Adrenal gland (tissue), 12 donors: ENCODE measurements around the gene FHIT. TPM values are rescaled to one million over a fixed set of nuclear protein-coding genes. Genes with fewer than 3 reads are reported as not detected.
A peak's percentile ranks its signal among the peaks of the same experiment; 100 is the strongest.

Experiments used
- DNase-seq, 7 donors: peaks; one replicate each; pipeline ENCODE4 v3.0.0-alpha.2; 2019 to 2020
- H3K27ac ChIP-seq, 5 donors: fragments of 200-600 bp; sonication (generic) in 4 of 5; 1 replicate in 3 of 5; 2 replicates in 2 of 5; pipeline versions ENCODE4 v1.5.1 to v1.8.0; 2016 to 2020; ENCODE audit warnings: mild to moderate bottlenecking in 1 of 5
- H3K27me3 ChIP-seq: fragments of 200-600 bp; 2 replicates; pipeline ENCODE4 v1.8.0; 2021
- H3K36me3 ChIP-seq, 2 donors: fragments of 200-600 bp; replicated peaks in 1 of 2; 1 replicate in 1 of 2; 2 replicates in 1 of 2; pipeline versions ENCODE4 v1.5.1 to v1.8.0; 2018 to 2022
- H3K4me1 ChIP-seq, 2 donors: fragments of 200-600 bp; replicated peaks in 1 of 2; 1 replicate in 1 of 2; 2 replicates in 1 of 2; pipeline versions ENCODE4 v1.5.1 to v1.8.0; 2018 to 2021
- H3K4me3 ChIP-seq, 4 donors: fragments of 200-600 bp; sonication (generic) in 3 of 4; one replicate each; pipeline ENCODE4 v1.5.1; 2016 to 2018
- H3K9me3 ChIP-seq, 3 donors: fragments of 200-600 bp; sonication (generic) in 1 of 3; replicated peaks in 1 of 3; 1 replicate in 2 of 3; 2 replicates in 1 of 3; pipeline versions ENCODE4 v1.5.1 to v1.8.0; 2016 to 2021
- POLR2A ChIP-seq, 2 donors: fragments of 450-650 bp; IDR thresholded peaks; one replicate each; pipeline ENCODE4 v1.6.1; 2017; ENCODE audit warnings: antibody characterized with exemption in 2 of 2, mild to moderate bottlenecking in 2 of 2, moderate library complexity in 1 of 2
- WGBS, 4 donors: extraction: QIAGEN DNeasy Blood & Tissue Kit in 2 of 4; methylation state at CpG; one replicate each; pipeline versions ENCODE4 v1.1.5 to v1.1.7; 2013 to 2017; 5-methylcytosine and 5-hydroxymethylcytosine counted together
- intact Hi-C, 2 donors: fragments of 100-400 bp; cut with DNase I; formaldehyde crosslinking; loops; one replicate each; pipeline versions ENCODE4 v1.14.1 to v1.15.0; 2022 to 2023
- polyA plus RNA-seq, 3 donors: library from polyadenylated mRNA; stranded (reverse); fragments of 200-250 nt in 2 of 3; fragments of 350-450 nt in 1 of 3; fragmentation: Illumina TruSeq in 1 of 3; extraction: RNeasy Lipid Tissue Mini Kit (QIAGEN cat#74804) in 1 of 3; gene quantifications; one replicate each; pipeline ENCODE4 v1.2.3, GENCODE V29; 2013 to 2014
- total RNA-seq, 9 donors: library from RNA; depleted of rRNA in 4 of 9; stranded (reverse); fragments of >200 nt in 4 of 9; fragments of 120-200 nt in 1 of 9; fragmentation: NEBNext Ultra II Directional in 1 of 9; extraction: Animal tissue kit (Norgen Biotek cat#: 25700) in 1 of 9; gene quantifications; one replicate each; pipeline versions ENCODE4 v1.1.0 to v1.2.4, GENCODE V29; 2013 to 2023
- TF ChIP-seq, protein P1 (sequence below), 6 experiments: fragments of 450-650 bp in 4 of 6; fragments of 200-600 bp in 2 of 6; sonication (generic) in 1 of 6; IDR thresholded peaks; 1 replicate in 5 of 6; 2 replicates in 1 of 6; pipeline versions ENCODE4 v1.5.1 to v1.8.0; 2016 to 2021; ENCODE audit warnings: antibody characterized with exemption in 6 of 6, mild to moderate bottlenecking in 2 of 6, moderate library complexity in 1 of 6
- donor health status: healthy with polysubstance abuse.
- donor health status: Bipolar disorder and iron deficiency.
- donor health status: DM: yes; HTN: yes; CAD: no.
- donor health status: DM: no; HTN: no; CAD: no.
- donor health status: DM: no; HTN: no; CAD: no.
- donor health status: DM: yes; HTN: yes; CAD: no.

Gene FHIT
- total and polyA plus RNA-seq, 12 donors, result 14.1 to 43.9 (median 28.8) TPM

DNA sequence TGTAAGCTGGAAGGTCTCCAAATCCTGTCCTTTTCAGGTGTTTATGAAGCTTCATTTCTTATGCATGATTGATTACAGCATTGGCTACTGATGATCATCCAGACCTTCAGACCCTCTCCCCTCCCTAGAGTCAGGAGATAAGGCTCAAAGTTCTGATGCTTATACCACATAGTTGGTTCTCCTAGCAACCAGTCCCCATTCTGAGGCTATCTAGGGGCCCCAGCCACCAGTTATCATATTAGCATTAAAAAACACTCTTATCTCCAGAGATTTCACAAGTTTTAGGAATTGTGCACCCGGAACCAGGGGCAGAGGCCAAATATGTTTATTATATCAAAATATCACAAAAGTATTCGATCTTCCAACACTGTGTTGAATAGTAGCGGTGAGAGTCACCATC lies 953.1 kb downstream of the FHIT start:
- DNase-seq, result no peak
- WGBS, 4 donors, result 83 to 94% (median 86%) methylated on average over 3 of the region's 3 CpGs
- H3K27ac ChIP-seq, result no peak overlapping the region
- H3K36me3 ChIP-seq, result no peaks in the 10 kb centered on the region
- H3K4me1 ChIP-seq, result peaks cover 0 to 7% of the 10 kb centered on the region in 2 donors
- no peaks in the 10 kb centered on the region for H3K9me3 ChIP-seq
- no peaks in the 10 kb centered on the region for H3K27me3 ChIP-seq
- intact Hi-C loops, result no loop called here
- H3K4me3 ChIP-seq, result no peak overlapping the region
- TF ChIP-seq POLR2A (IDR thresholded peaks at IDR 0.05), result no peak
- TF ChIP-seq, protein P1, sequence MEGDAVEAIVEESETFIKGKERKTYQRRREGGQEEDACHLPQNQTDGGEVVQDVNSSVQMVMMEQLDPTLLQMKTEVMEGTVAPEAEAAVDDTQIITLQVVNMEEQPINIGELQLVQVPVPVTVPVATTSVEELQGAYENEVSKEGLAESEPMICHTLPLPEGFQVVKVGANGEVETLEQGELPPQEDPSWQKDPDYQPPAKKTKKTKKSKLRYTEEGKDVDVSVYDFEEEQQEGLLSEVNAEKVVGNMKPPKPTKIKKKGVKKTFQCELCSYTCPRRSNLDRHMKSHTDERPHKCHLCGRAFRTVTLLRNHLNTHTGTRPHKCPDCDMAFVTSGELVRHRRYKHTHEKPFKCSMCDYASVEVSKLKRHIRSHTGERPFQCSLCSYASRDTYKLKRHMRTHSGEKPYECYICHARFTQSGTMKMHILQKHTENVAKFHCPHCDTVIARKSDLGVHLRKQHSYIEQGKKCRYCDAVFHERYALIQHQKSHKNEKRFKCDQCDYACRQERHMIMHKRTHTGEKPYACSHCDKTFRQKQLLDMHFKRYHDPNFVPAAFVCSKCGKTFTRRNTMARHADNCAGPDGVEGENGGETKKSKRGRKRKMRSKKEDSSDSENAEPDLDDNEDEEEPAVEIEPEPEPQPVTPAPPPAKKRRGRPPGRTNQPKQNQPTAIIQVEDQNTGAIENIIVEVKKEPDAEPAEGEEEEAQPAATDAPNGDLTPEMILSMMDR (IDR thresholded peaks at IDR 0.05), result no peak

GRCh38 chr3:60294181-60294580 lies 957.1 kb downstream of the FHIT start:
- H3K4me1 ChIP-seq, result peaks cover 0 to 7% of the 10 kb centered on the region in 2 donors
- 37 to 44% (median 40%) methylated on average over 3 of the region's 3 CpGs for WGBS, 4 donors
- TF ChIP-seq POLR2A (IDR thresholded peaks at IDR 0.05), result no peak
- TF ChIP-seq, protein P1 (IDR thresholded peaks at IDR 0.05), result no peak
- no peaks in the 10 kb centered on the region for H3K27me3 ChIP-seq
- H3K27ac ChIP-seq, result peak overlapping the region in 1 of 5 donors; percentile 35
- no peaks in the 10 kb centered on the region for H3K36me3 ChIP-seq
- H3K4me3 ChIP-seq, result no peak overlapping the region
- intact Hi-C loops, result no loop called here
- no peaks in the 10 kb centered on the region for H3K9me3 ChIP-seq
- peak in 5 of 7 donors; percentile 24 to 58 (median 37) for DNase-seq

GRCh38 chr3:60291115-60291514 lies 960.1 kb downstream of the FHIT start:
- TF ChIP-seq, protein P1 (IDR thresholded peaks at IDR 0.05), result no peak
- TF ChIP-seq POLR2A (IDR thresholded peaks at IDR 0.05), result no peak
- H3K4me1 ChIP-seq, result peaks cover 0 to 7% of the 10 kb centered on the region in 2 donors
- H3K27ac ChIP-seq, result no peak overlapping the region
- intact Hi-C loops, result no loop called here
- WGBS, 4 donors, result 89 to 96% (median 94%) methylated on average over 6 of the region's 6 CpGs
- no peaks in the 10 kb centered on the region for H3K36me3 ChIP-seq
- H3K4me3 ChIP-seq, result no peak overlapping the region
- no peaks in the 10 kb centered on the region for H3K9me3 ChIP-seq
- no peaks in the 10 kb centered on the region for H3K27me3 ChIP-seq
- no peak for DNase-seq

- Histone ChIP-seq H3K27ac (no peak overlapping the region), H3K9me3 (no peaks in the 10 kb centered on the region), H3K4me3 (no peak overlapping the region), H3K27me3 (no peaks in the 10 kb centered on the region), H3K4me1 (peaks cover 0 to 7% of the 10 kb centered on the region in 2 donors), H3K36me3 (no peaks in the 10 kb centered on the region)
- TF ChIP-seq, protein P1 (IDR thresholded peaks at IDR 0.05), result no peak
- TF ChIP-seq POLR2A (IDR thresholded peaks at IDR 0.05), result no peak
- DNase-seq, result no peak
- WGBS, 4 donors, result 93 to 100% (median 99%) methylated on average over 1 of the region's 1 CpG
- intact Hi-C loops, result no loop called here
Observed at GRCh38 chr3:60290122-60290492, 961.1 kb downstream of the FHIT start.
